ENCODE data around the gene TMEM144.
A peak's percentile ranks its signal among the peaks of the same experiment; 100 is the strongest.

The TMEM144 gene

GRCh38 chr4:158209825-158210807 lies at the start of gene TMEM144:
Gene TMEM144 (plus strand): TSS chr4:158210486. CDS start chr4:158212668, 2,182 bp downstream.
- peak; percentile 90 for DNase-seq (ENCODE audit: low spot score)

- DNase-seq (ENCODE audit: low spot score) = peak; percentile 60
Observed at GRCh38 chr4:158161551-158162354, 48.5 kb upstream of the TMEM144 start.

GRCh38 chr4:158162631-158163030 lies 47.7 kb upstream of the TMEM144 start:
- no peak for DNase-seq (ENCODE audit: low spot score)

- DNase-seq (ENCODE audit: low spot score) = peak; percentile 67
Observed at GRCh38 chr4:158163941-158164767, 46.1 kb upstream of the TMEM144 start.

- no peak for DNase-seq (ENCODE audit: low spot score)
Observed at GRCh38 chr4:158164768-158165213, 45.5 kb upstream of the TMEM144 start.

GRCh38 chr4:158166701-158167100 lies 43.6 kb upstream of the TMEM144 start:
- no peak for DNase-seq (ENCODE audit: low spot score)

- DNase-seq (ENCODE audit: low spot score) = no peak
Observed at GRCh38 chr4:158168606-158169005, 41.7 kb upstream of the TMEM144 start.

GRCh38 chr4:158169506-158169905 lies 40.8 kb upstream of the TMEM144 start:
- DNase-seq (ENCODE audit: low spot score) = no peak

GRCh38 chr4:158169931-158170690 lies 40.2 kb upstream of the TMEM144 start:
- DNase-seq (ENCODE audit: low spot score) = no peak

- DNase-seq (ENCODE audit: low spot score) = no peak
Observed at GRCh38 chr4:158170691-158171561, 39.4 kb upstream of the TMEM144 start.

GRCh38 chr4:158172261-158173258 lies 37.7 kb upstream of the TMEM144 start, which contains the start of gene GASK1B:
Gene GASK1B (minus strand): TSS chr4:158173025. CDS start chr4:158171375, 1,650 bp downstream.
- peak; percentile 72 for DNase-seq (ENCODE audit: low spot score)

- no peak for DNase-seq (ENCODE audit: low spot score)
Observed at GRCh38 chr4:158176108-158176507, 34.2 kb upstream of the TMEM144 start.

- DNase-seq (ENCODE audit: low spot score) = no peak
Observed at GRCh38 chr4:158176776-158177175, 33.5 kb upstream of the TMEM144 start.

- DNase-seq (ENCODE audit: low spot score) = no peak
Observed at GRCh38 chr4:158179465-158179864, 30.8 kb upstream of the TMEM144 start.

GRCh38 chr4:158181906-158182305 lies 28.4 kb upstream of the TMEM144 start:
- DNase-seq (ENCODE audit: low spot score) = no peak

GRCh38 chr4:158182736-158183135 lies 27.6 kb upstream of the TMEM144 start:
- DNase-seq (ENCODE audit: low spot score) = no peak

GRCh38 chr4:158186815-158187214 lies 23.5 kb upstream of the TMEM144 start:
- no peak for DNase-seq (ENCODE audit: low spot score)

- no peak for DNase-seq (ENCODE audit: low spot score)
Observed at GRCh38 chr4:158189422-158189821, 20.9 kb upstream of the TMEM144 start.

GRCh38 chr4:158190718-158191117 lies 19.6 kb upstream of the TMEM144 start:
- DNase-seq (ENCODE audit: low spot score) = no peak

Measured in COLO829 (cell line).